Neural progenitor cell (in vitro differentiated cells): Measurements from ENCODE around the gene NCK2.

Source experiments
- CTCF ChIP-seq: fragments of 200-600 bp; sonication (generic); IDR thresholded peaks from 2 replicates; pipeline ENCODE4 v1.5.1; 2017; ENCODE audit warnings: antibody characterized with exemption, mild to moderate bottlenecking
- EZH2 ChIP-seq: fragments of 200-600 bp; sonication (generic); IDR thresholded peaks from 2 replicates; pipeline ENCODE4 v1.6.1; 2017; ENCODE audit warnings: antibody characterized with exemption, mild to moderate bottlenecking, moderate library complexity
- EZH2phosphoT487 ChIP-seq: fragments of 200-600 bp; sonication (generic); IDR thresholded peaks from 2 replicates; pipeline ENCODE4 v1.6.1; 2017; ENCODE audit warnings: antibody characterized with exemption

DNA sequence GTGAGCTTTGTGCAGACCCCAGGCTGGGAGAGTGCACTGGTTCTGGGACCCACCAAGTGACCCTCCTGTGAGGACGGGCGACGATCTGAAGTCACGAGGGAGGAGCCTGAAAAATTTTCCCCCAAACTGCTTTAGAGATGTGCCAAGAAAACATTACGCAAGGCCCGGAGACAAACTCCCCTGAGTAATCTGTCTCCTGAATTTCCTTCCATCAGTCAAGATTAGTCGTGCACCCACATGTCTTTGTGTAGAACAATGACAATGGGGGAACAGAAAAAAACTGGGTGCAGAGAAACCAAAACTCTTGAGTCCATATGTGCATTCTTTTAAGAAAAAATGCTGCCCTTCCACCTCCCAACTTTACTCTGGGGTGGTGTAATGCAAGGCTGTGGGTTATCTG is 12.6 kb upstream of the NCK2 start:
- no peak for TF ChIP-seq CTCF
- no peak for TF ChIP-seq EZH2phosphoT487
- TF ChIP-seq EZH2, result no peak
